Measurements from ENCODE around the gene PTEN. TPM values are rescaled to one million over a fixed set of nuclear protein-coding genes. Genes with fewer than 3 reads are reported as not detected.
"Not testable (repeated sequence)": the region's sequence is repeated elsewhere in the genome, so short reads cannot be mapped to it uniquely, and the experiment has no call there.

PTEN gene
- total RNA-seq, 1 donor: 132 TPM

GRCh38 chr10:87845624-87845998, 17.8 kb upstream of the PTEN start:
- H3K4me3 ChIP-seq (ENCODE audit: low read depth, low read length): no peak overlapping the region
- TF ChIP-seq CTCF (IDR thresholded peaks at IDR 0.05; ENCODE audit: insufficient read depth, low read length): no peak
- DNase-seq (ENCODE audit: low read depth): no peak

DNA sequence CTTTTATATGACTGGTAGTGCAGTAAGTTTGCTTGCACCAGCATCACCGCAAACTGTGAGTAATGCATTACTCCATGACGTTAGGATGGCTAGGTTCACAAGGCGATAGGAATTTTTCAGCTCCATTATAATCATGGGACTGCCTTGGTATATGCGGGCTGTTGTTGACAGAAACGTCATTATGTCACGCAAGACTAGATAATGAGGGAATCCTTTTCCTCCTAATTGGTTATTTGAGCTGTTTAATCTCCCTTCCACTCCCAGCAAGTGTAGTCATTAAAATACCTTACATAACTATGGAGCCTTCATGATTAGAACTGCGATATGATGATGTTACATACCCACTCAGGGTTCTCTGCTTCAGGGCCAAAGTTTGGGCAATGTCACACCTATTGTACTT, 17.4 kb upstream of the PTEN start:
- H3K4me3 ChIP-seq (ENCODE audit: low read depth, low read length): no peak overlapping the region
- no peak for TF ChIP-seq CTCF (IDR thresholded peaks at IDR 0.05; ENCODE audit: insufficient read depth, low read length)
- peak; percentile 70 for DNase-seq (ENCODE audit: low read depth)

GRCh38 chr10:87846711-87847110, 16.7 kb upstream of the PTEN start:
- H3K4me3 ChIP-seq (ENCODE audit: low read depth, low read length): not testable (repeated sequence)

DNA sequence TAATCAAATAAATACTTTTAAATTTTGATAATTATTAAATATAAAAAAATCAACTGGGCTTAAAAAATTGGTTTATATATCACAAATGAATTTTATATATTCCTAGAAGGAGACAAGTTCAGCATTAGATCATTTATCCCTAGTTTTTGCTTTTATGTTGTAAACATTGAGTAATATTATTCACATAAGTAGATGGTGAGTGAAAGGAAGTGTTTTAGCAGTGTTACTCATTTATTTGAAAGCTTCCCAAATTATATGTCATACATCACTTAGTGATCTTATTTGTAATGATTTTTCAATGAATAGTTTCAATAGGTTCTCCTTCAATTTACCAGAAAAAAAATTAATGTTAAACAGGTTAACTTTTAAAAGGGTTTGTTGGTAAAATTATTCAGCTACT, 15.9 kb upstream of the PTEN start:
- TF ChIP-seq CTCF (IDR thresholded peaks at IDR 0.05; ENCODE audit: insufficient read depth, low read length): no peak
- no peak overlapping the region for H3K4me3 ChIP-seq (ENCODE audit: low read depth, low read length)
- no peak for DNase-seq (ENCODE audit: low read depth)

More at GRCh38 chr10:87846711-87847110, 16.7 kb upstream of the PTEN start:
- not testable (repeated sequence) for DNase-seq (ENCODE audit: low read depth)

DNA sequence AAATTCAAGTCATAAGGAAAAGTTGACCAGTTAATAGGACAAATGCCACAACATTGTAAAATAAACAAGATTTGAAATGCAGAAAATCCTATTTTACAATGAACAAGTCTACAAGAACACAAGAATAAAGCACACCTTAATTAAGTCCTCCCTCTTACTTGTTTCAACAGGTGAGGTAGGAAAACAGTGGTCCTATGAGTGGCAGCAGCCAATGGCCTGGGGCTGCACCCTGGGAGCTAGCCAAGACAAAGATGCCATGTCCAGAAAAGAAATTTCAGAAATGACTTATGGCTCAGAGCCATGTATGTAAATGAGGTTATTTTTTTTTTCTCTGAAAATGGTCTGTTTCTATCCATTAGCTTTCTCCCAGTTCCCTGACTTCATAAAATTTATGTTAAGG, 14.4 kb upstream of the PTEN start:
- no peak for DNase-seq (ENCODE audit: low read depth)
- no peak for TF ChIP-seq CTCF (IDR thresholded peaks at IDR 0.05; ENCODE audit: insufficient read depth, low read length)
- H3K4me3 ChIP-seq (ENCODE audit: low read depth, low read length): no peak overlapping the region

DNA sequence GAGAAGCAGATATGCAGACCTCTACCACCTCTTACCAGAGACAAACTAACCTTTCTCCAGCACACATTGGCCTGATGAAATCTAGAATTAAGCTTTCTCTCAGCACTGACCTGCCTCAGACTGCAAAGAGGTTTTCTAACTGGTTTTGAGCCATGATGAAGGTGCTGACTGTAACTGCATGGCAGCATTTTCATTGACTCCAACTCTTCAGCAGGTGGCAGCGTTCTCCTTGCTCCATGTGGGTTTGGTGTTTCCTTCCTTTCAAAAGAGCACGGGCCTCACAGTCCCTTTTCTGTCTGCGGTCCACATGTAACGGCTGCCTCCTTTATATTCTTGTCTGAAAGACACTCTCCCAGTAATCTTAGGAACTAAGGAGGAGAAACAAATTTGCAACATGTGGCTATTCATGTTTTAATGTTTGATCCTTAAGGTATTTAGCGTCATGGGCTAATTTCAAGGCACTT, 12.7 kb upstream of the PTEN start:
- peak; percentile 78 for TF ChIP-seq CTCF (IDR thresholded peaks at IDR 0.05; ENCODE audit: insufficient read depth, low read length)
- peak; percentile 77 for DNase-seq (ENCODE audit: low read depth)
- no peak overlapping the region for H3K4me3 ChIP-seq (ENCODE audit: low read depth, low read length)

DNA sequence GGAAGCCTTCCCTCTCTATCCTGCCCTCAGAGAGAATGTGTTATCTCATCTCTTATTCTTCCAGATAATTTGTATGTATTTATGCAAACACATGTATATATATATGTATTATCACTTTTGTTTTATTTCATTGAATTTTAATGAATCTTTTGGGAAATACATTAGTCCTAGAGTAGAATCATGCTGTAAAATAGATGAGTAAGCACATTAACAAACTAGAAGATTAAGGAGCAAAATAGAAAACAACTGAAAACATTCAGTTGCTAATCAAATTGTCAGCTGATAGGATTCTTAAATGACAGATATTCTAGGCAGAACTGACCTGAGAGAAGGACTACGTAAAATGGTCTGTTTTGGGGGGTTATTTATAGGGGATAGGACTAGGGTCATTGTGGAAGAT, 11.3 kb upstream of the PTEN start:
- no peak for DNase-seq (ENCODE audit: low read depth)
- TF ChIP-seq CTCF (IDR thresholded peaks at IDR 0.05; ENCODE audit: insufficient read depth, low read length): no peak
- no peak overlapping the region for H3K4me3 ChIP-seq (ENCODE audit: low read depth, low read length)

DNA sequence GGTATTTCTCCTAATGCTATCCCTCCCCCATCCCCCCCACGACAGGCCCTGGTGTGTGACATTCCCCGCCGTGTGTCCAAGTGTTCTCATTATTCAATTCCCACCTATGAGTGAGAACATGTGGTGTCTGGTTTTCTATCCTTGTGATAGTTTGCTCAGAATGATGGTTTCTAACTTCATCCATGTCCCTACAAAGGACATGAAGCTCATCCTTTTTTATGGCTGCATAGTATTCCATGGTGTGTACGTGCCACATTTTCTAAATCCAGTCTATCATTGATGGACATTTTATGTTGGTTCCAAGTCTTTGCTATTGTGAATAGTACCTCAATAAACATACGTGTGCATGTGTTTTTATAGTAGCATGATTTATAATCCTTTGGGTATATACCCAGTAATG, 8.2 kb upstream of the PTEN start:
- DNase-seq (ENCODE audit: low read depth); H3K4me3 ChIP-seq (ENCODE audit: low read depth, low read length): not testable (repeated sequence)

- DNase-seq (ENCODE audit: low read depth); H3K4me3 ChIP-seq (ENCODE audit: low read depth, low read length): not testable (repeated sequence)
These were observed 7.8 kb upstream of the PTEN start for GRCh38 chr10:87855665-87856064.
